ENCODE data around the gene CCDC158. TPM values are rescaled to one million over a fixed set of nuclear protein-coding genes. Genes with fewer than 3 reads are reported as not detected.

The CCDC158 gene
- total RNA-seq, 1 donor from 2014 or later: 1.1 TPM

DNA sequence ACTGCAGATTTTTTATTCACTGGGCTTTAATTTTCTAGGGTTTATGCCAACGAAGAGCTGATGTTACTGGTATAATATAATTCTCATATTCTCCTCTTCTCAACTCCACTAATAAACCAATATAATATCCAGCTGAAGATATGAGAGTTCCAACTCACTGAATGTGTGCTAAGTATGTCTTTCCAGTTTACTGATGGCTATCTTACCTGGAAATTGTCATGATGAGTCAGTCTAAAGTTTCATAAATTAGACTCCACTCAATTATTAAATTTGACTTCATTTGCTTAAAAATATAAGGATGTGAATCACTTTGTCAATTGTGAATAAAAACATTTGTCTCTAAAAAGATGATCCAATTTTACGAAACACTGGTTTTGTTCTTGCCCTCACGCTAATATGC is 86.1 kb downstream of the CCDC158 start:
- H3K4me1 ChIP-seq: no peaks in the 10 kb centered on the region
- H3K27me3 ChIP-seq: no peaks in the 10 kb centered on the region
- DNase-seq (ENCODE audit: low spot score in 2 of 2): no peak
- intact Hi-C loops (cut with DNase I): no loop called here
- H3K9me3 ChIP-seq: no peaks in the 10 kb centered on the region
- no peak overlapping the region for H3K4me3 ChIP-seq
- TF ChIP-seq, protein P1, sequence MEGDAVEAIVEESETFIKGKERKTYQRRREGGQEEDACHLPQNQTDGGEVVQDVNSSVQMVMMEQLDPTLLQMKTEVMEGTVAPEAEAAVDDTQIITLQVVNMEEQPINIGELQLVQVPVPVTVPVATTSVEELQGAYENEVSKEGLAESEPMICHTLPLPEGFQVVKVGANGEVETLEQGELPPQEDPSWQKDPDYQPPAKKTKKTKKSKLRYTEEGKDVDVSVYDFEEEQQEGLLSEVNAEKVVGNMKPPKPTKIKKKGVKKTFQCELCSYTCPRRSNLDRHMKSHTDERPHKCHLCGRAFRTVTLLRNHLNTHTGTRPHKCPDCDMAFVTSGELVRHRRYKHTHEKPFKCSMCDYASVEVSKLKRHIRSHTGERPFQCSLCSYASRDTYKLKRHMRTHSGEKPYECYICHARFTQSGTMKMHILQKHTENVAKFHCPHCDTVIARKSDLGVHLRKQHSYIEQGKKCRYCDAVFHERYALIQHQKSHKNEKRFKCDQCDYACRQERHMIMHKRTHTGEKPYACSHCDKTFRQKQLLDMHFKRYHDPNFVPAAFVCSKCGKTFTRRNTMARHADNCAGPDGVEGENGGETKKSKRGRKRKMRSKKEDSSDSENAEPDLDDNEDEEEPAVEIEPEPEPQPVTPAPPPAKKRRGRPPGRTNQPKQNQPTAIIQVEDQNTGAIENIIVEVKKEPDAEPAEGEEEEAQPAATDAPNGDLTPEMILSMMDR (IDR thresholded peaks at IDR 0.05): no peak
- H3K27ac ChIP-seq: no peak overlapping the region
- no peaks in the 10 kb centered on the region for H3K36me3 ChIP-seq

DNA sequence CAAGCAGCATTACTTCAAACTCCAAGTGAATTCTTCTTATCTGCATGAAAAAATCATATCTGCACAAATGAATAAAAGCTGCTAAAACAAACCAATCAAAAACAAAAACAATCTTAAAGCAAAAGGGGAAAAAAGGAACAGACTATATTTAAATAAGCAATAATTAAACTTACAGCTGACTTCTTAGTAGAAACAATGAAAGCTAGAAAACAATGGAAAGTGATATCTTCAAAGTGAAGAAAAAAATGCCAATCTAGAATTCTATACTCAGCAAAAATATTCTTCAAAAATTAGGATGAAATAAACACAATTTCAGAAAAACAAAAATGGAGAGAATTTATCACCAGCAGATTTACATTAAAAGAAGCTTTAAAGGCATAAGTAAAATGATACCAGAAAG is 94.4 kb downstream of the CCDC158 start:
- no peak overlapping the region for H3K4me3 ChIP-seq
- H3K4me1 ChIP-seq: no peaks in the 10 kb centered on the region
- intact Hi-C loops (cut with DNase I): no loop called here
- H3K27ac ChIP-seq: no peak overlapping the region
- H3K36me3 ChIP-seq: no peaks in the 10 kb centered on the region
- H3K9me3 ChIP-seq: peaks cover 7 to 27% of the 10 kb centered on the region in 2 donors
- no peaks in the 10 kb centered on the region for H3K27me3 ChIP-seq
- no peak for DNase-seq (ENCODE audit: low spot score in 2 of 2)
- TF ChIP-seq, protein P1 (IDR thresholded peaks at IDR 0.05): no peak

DNA sequence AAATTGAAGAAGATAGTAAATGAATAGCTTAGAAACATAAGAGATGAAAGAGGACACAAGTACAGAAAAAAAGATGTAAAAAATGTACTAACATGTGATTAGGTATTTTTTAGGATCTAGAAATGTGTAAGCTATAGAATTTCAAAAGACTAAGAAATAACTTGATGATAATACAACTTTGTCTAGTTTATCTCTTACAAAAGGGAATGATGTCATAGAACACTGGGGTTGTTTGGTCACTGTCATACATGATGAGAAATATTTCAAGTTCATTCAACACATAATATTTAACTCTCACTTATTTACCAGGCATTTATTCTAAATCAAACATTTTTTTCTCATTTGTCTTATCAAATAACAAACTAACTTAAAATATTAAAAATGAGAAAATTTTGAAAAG is 95.9 kb downstream of the CCDC158 start:
- intact Hi-C loops (cut with DNase I): no loop called here
- no peaks in the 10 kb centered on the region for H3K27me3 ChIP-seq
- TF ChIP-seq, protein P1 (IDR thresholded peaks at IDR 0.05): no peak
- no peak overlapping the region for H3K4me3 ChIP-seq
- no peak for DNase-seq (ENCODE audit: low spot score in 2 of 2)
- H3K36me3 ChIP-seq: no peaks in the 10 kb centered on the region
- H3K9me3 ChIP-seq: peaks cover 7 to 27% of the 10 kb centered on the region in 2 donors
- H3K27ac ChIP-seq: no peak overlapping the region
- no peaks in the 10 kb centered on the region for H3K4me1 ChIP-seq

DNA sequence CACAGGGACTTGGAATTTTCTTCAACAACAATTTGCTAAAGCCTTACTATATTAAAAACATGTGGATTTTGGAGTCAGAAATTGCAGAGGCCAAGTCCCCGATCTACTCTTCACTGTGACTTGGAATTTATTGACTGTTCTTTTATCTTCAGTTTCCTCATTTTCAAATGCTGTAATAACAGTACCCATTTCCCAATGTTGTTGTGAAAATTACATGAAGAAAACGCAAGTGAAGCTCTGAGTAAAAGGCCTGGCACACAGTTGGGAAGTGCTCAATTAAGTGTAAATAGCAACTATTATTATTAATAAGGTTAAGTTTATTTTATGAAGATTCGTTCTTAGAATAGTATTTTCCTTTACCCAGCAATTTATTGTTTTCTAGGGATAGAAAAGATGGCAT is 98.7 kb downstream of the CCDC158 start:
- H3K27ac ChIP-seq: no peak overlapping the region
- no peak overlapping the region for H3K4me3 ChIP-seq
- intact Hi-C loops (cut with DNase I): no loop called here
- peaks cover 7 to 23% of the 10 kb centered on the region in 2 donors for H3K9me3 ChIP-seq
- H3K27me3 ChIP-seq: no peaks in the 10 kb centered on the region
- DNase-seq (ENCODE audit: low spot score in 2 of 2): no peak
- H3K36me3 ChIP-seq: no peaks in the 10 kb centered on the region
- TF ChIP-seq, protein P1 (IDR thresholded peaks at IDR 0.05): no peak
- H3K4me1 ChIP-seq: no peaks in the 10 kb centered on the region

DNA sequence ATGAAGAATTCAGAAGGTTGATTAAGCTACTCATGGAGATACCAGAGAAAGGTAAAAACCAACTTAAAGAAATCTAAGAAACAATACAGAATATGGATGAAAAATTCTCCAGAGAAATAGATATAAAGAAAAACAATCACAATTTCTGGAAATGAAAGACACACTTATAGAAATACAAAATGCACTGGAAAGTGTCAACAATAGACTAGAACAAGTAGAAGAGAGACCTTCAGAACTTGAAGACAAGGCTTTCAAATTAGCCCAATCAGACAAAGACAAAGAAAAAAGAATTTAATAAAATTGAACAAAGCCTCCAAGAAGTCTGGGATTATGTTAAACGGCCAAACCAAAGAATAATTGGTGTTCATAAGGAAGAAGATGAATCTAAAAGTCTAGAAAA is 104.8 kb downstream of the CCDC158 start:
- DNase-seq (ENCODE audit: low spot score in 2 of 2): no peak
- H3K36me3 ChIP-seq: no peaks in the 10 kb centered on the region
- TF ChIP-seq, protein P1 (IDR thresholded peaks at IDR 0.05): no peak
- no peak overlapping the region for H3K4me3 ChIP-seq
- peaks cover 0 to 12% of the 10 kb centered on the region in 2 donors for H3K9me3 ChIP-seq
- H3K27me3 ChIP-seq: no peaks in the 10 kb centered on the region
- intact Hi-C loops (cut with DNase I): no loop called here
- H3K27ac ChIP-seq: no peak overlapping the region
- H3K4me1 ChIP-seq: no peaks in the 10 kb centered on the region

DNA sequence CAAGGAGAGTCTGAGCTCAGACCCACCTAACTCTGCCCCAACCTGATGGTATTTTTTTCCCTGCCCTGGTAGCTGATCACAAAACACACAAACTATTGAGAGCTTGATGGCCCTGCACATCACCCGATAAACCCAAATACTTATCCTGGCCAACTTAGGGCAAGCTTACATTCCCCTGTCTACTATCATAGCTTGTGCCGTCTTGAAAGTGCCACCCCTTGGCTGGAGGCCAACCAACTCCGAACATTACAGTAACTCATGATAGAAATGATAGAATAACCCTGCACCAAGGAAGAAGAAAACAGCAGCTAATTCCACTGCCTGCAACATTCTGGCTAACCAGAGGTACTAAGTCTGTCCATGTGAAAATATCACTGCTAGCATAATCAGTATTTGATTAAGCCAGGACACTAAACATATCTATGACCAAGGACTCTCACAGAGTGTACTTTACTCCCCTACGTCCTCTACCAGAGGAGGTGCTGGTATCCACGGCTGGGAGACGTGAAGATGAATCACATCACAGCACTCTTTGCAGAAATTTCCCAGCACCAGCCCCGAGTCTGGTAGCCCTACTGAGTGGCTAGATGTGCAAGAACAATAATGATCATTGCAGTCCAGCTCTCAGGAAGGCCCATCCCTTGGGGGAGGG is 105.5 kb downstream of the CCDC158 start:
- Histone ChIP-seq H3K9me3 (peaks cover 0 to 12% of the 10 kb centered on the region in 2 donors), H3K4me3 (no peak overlapping the region), H3K27me3 (no peaks in the 10 kb centered on the region), H3K4me1 (no peaks in the 10 kb centered on the region), H3K36me3 (no peaks in the 10 kb centered on the region), H3K27ac (no peak overlapping the region)
- no peak for DNase-seq (ENCODE audit: low spot score in 2 of 2)
- intact Hi-C loops (cut with DNase I): no loop called here
- TF ChIP-seq, protein P1 (IDR thresholded peaks at IDR 0.05): no peak
